HUDEP-2 (cell line): Measurements from ENCODE around the gene EVA1A.

Source experiments
- DNase-seq, 76 experiments: peaks; one replicate each; lab custom pipeline; 2025; ENCODE audit not compliant: unreplicated experiment in 76 of 76; lab: John Stamatoyannopoulos, UW

Gene EVA1A

DNA sequence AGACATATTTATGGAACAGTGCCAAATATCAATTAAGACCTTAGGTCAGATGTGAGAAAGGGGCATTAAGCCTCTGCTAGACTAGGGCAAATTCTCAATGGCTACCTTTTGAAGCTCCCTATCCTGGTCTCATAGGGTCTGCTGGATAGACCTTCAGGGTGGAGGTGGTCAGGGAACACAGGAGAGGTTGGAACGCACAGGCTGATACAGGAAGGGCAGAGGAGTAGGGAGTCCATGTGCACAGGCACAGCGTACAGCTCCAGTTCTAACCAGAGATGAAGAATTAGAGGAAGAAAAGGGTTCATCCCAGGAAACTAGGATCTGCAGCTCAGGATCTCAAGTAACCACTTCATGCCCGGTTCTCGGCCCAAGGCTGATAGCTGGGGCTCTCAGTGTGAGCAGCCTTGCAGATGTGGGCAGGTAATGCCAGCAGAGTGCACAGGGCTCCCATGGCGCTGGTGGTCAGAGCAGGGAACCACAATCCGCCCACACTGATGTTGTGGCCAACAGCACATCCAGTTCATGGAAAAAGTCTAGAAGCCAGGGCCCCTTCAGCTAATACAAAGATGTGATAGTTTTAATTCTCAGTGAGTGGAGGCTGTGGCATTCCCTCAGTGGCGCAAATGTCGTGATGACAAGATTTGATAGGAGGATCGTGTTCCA lies 3.4 kb upstream of the EVA1A start:
- DNase-seq = no peak

DNA sequence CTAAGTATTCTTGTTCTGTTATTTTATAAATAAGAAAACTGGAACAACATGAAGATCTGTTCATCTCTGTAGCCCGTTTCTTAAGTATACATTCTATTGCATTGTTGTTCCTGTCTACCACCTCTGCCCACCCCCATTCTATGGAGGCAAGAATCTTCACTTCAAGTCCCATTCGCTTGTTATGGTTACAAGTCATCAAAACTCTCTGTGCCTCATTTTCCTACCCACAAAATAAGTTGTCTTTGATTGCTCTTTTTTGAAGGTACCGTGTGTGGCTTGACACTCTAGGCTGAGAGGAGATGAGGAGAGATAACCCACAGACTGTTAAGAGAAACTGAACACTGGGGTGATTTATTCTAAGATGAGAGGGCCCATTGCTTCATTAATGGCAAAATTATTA lies 2.9 kb upstream of the EVA1A start:
- no peak for DNase-seq

DNA sequence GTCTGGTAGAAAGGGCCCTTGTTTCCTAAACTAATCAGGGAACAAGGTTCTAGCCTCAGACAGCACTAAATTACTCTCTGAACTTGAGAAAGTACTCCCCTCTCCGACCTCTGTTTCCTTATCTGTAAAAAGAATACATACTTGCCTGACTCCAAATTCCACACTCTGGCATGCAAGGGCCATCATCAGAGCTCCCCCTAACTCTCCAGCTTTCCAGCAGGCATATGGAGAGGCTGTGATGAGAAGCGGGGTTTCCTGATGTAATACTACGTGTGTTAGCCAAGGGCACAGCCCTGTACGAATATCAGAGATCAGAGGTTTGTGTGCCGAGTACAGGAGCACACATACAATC lies 1.8 kb upstream of the EVA1A start:
- no peak for DNase-seq

DNA sequence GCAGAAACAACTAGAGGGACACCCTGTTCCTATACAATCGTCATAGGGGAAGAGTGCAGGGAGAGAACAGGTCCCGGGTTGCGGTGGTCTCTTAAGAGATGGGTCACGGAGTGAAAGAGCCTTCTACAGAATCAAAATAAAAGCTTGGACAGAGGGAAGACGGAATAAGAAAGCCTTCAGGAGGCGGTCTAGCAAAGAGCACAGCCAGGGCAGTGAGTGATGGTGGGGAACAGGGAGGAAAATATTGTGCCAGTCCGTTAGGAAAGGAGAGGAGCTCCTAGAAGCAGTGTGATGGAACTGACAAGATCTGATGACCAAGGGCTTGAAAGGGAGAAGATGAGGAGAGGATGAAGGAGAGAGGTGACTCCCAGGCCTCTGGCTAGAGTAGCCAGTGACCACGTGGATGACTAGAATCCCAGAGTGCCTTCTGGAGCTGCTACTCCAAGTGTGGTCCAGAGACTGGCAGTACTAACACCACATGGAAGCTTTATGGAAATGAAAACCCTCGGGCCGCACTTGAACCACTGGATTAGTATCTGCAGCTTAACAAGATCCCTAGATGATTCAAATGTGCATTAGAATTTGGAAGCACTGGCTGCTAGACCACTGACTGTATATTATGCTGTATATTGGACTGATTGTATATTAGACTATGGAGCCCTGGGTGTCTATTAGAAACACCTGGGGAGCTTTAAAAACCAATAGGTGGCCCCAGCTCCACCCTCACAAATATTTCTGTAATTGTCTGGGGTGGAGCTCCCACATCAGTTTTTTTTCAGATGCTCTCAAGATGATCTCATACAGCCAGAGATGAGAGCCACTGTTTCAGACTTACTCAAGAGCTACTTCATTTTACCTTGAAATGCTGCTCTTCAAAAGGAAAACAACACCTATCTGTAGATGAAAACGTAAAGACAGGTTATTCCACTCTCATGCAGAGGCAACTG lies 1.1 kb upstream of the EVA1A start:
- DNase-seq = no peak

DNA sequence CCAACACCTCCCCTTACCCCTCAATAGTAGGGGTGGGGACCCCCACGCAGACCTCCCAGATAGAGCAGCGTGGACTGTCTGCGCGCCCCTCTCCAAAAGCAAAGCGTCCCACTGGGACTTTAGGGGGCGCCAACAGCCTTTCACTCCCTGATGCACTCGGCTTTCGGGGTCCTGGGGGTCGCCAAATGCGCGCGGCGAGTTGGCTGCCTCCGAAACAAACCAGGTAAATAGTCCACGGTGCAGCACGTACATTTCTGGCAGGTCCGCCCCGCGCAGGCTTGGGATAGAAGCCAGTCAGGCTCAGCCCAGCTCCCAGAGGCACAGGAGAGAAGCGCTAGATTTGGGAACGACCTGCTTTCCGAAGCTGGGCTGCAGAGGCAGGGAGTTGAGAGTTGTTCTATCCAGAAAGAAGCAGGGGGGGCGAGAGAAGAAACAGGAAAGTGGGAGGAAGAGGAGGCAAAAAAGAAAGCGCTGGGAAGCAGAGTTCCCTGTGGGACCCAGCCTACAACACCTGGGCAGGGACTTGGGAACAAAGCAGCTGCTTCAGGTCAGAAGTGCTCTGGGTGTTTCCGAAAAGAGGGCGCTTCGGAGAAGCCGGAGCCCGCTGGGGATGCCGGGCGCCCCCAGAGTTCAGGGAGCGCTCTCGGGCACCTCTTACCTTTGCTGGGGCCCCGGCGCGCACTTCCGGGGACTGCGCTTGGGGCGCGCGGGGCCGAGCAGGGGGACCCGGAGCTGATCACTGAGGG lies 544 bp downstream of the EVA1A start:
- DNase-seq = no peak

DNA sequence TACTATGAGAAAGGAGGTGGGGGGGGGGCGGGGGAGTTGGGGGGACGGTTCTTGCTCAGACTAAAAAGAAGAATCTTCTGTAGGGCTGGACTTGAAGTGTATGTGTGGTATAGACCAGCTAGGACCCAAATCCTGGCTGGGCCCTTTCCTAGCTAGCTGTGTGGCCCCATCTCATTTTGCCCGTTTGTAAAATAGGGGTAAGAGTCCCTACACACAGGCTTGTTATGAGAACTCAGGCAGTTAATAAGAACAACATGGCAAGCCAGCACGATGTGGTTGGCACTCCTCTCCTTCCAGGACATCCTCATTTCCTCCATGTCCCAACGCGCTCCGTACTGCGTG lies 1.1 kb downstream of the EVA1A start:
- DNase-seq = no peak

DNA sequence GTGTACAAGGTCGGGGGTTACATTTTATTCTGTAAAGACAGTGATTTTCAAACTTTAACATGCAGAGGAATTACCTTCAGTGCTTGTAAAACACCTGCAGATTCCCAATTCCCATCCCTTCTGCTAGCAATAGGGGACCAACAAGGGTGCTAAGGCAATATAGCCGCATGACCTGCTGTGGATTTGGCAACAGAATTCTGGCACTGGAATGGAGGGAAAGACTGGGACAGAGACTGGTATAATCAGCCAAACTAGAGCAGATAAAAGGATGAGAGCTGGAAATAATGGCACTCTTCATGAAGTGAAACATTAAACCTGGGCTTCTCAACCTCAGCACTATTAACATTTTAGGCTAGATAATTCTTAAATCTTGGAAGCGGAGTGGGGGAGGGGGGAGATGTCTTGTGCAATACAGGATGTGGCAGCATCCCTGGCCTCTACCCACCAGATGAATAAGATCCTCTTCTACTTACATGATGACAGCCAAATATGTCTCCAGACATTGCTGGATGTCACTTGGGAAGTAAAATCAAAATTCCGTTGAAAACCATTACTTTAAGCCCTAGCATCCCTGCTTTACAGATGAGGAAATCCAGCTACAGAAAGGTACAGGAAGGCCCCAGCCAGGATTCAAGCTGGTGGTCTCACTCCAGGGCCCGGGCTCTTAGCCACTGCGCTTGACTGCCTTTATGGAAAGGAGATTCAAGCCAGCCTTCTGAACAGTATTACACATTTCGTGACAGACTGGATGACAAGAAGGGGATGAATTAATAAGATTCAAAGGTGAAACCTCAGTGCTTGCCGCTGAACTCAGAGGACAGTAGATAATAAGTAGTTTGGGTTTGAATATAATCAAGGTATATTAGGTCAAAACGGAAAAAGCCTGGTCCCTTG lies 1.7 kb downstream of the EVA1A start:
- no peak for DNase-seq

DNA sequence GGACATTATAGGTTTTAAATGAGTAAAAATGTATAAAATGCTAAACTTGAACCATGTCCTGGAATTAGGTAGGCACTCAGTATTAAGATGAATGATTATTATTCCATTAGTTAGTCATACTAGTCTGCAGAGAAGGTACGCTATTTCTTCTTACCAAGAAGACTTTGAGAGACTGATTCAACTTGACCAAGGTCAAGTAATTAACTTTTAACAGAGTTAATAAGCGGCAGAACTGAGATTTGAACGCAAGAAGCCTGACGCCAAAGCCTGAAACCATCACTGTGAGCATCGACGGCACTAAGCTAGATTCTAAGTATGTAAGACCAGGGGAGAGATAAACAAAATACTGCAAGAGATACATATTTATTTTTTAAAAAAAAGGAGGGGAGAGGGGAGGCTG lies 2.6 kb downstream of the EVA1A start:
- no peak for DNase-seq

DNA sequence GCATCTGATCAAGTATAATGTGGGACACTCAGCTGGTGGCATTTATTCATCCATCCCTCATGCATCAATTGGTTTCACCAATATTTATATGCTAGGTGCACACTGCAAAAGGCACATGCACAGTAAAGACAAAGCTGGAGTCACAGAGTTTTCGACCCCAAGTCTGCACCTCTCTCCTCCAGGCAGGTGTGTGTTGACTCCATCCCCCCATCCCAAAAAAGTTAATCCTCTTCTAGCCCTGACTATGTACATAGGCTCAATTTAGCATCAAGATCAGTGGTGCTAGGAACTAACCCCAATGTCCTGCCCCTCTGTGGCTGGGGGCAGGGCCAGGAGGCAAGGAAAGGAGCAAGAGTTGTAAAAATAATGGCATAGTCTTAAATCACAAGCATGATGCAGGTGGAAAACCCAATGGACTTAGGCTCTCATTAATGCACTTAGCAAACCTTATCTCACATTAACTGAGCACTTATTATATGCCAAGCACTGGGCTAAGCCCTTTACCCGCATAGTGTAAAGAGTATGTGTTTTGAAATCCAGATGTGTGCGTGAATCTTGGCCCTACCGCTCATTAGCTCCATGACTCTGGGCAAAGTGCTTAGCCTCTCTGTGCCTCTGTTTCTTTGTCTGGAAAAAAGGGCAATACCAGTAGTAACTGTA lies 3.1 kb downstream of the EVA1A start:
- DNase-seq = no peak

DNA sequence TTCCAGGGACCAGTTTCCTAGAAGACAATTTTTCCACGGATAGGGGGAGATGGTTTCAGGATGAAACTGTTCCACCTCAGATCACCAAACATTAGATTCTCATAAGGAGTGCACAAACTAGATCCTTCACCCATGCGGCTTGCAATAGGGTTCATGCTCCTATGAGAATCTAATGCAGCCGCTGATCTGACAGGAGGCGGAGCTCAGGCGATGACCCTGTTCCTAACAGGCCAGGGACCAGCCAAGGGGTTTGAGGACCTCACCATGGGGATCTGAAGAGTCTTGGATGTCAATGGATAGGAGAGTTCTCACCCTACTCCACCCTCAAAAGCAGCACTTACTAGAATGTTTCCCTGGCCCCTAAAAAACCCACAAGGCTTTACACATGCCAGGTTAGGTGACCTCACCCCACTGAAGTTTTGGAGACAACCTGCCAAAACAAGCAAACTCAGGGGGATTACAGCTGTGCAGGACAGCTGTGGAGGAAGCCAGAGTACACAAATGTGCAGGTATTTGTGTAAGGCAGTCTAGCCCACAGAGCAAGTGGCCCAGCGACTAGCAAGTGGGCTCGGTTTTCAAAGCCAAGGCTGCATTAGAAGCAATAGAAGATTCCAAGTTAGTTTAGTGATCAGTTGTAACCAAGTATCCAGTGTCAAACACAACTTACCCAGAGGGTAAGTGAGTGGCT lies 3.9 kb downstream of the EVA1A start:
- no peak for DNase-seq

DNA sequence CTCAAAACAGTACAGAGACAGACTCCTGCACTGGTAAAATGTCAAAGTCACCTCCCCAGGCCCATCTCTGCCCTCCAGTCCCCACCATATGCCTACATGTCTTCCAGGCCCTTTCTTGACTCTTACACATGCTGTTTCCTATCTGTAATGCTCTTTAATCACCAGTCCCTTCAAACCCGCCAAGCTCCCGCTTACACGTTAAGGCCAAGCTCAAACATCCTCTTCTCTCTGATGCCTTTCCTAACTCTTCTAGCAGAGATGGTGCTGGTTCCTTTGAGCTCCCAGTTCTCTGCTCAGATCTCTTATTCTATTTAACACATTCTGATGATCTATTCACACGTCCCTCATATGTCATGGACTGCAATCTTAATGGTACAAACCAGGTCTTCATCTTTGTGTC lies 5.0 kb downstream of the EVA1A start:
- no peak for DNase-seq

DNA sequence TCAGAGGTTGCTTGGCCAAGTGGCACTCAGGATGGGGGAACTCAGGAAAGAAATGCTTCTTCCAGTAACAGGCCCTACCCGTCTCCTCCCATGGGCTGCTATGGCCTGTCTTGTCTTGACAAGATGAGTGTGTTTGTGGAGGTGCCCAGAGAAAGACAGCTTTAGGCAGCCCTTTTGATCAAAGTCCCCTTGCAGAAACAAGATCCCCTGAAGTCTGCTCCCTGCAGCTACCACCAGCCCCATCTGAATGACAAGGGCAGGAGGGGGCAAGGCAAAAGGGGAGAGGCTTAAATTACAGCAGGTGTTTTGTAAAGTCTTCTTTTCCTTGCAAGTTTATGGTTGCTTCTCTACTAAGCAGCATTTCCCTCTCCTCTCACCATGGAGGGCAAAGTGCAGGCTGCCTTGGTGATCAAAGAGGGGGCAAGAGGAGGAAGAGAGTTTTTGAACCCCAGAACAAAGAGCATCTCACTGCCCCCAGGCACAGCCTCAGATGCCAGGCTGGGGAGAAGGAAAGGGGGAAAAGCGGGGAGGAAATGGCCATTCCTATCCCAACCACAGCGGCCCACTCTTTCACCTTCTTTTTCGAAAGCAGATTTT lies 6.7 kb downstream of the EVA1A start:
- no peak for DNase-seq

DNA sequence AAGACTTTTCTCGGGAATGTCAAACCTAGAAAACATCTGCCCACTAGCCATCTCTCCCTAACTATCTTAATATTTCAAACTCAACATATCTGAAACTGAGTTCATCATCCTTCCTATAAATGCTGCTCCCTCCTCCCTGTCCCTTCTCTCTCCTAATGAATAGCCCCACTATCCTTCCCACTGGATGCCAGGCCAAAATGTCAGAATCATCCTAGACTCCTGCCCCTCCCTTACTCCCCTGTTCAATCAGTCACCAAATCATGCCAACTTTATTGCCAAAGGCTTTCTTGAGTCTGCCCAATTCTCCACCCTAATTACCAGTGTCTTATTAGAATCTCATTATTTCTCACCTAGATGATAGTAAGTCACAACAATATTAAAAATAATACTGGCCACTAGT lies 8.5 kb downstream of the EVA1A start:
- no peak for DNase-seq

DNA sequence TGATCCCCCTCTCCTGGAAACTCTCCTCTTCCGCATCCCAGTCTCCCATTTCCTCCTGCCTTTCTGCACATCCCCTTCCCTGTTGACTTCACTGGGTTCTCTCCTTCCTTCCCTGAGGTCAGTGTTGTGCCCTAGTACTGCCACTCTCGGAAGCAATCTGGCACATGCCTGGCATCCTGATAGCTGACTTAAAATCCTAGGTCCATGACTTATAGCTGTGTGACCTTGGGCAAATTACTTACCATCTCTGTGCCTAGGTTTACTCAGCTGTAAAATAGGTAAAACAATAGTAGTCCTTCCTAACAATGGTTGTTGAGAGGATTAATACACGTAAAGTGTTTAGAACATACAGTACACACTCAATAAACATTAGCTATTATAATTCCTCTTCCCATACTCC lies 9.3 kb downstream of the EVA1A start:
- DNase-seq = no peak

DNA sequence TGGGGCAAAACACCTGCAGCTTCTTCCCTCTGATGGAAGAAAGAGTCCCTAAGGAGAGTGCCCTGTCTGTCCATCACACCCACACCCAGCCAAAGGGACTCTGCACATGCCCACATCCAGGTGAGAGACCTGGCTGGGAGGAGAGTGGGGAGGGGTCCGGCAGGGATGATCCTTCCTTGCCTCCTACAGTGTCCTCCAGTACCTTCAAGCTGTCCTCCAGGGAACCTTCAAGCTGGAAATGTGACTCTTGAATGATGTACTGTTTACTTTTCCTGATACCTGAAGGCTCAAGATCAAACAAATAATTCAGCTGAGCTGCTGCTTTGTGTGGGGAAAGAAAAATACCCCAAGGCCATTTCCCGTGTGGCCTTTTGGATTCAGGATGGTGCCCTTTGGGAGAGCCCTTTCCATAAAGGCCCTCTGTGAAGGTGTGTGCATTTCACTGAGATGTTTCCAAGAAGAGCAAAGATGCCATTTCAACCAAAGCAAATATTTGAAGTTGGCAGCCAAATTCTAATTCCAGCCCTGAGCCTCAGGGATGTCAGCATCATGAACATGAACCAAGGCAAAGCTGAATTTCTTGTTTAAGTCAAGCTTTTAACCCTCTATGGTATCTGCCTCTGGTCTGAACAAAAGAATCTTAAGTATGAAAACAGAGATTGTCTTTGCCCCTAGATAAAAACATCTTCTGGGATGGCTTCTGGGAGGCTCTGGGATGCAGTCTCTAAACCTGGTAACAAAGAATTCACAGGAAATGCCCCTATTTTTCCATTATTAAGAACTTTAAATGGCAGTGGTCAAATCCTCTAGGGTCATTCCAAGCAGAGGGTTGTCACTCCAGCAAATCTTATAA lies 11.1 kb downstream of the EVA1A start:
- DNase-seq = no peak

DNA sequence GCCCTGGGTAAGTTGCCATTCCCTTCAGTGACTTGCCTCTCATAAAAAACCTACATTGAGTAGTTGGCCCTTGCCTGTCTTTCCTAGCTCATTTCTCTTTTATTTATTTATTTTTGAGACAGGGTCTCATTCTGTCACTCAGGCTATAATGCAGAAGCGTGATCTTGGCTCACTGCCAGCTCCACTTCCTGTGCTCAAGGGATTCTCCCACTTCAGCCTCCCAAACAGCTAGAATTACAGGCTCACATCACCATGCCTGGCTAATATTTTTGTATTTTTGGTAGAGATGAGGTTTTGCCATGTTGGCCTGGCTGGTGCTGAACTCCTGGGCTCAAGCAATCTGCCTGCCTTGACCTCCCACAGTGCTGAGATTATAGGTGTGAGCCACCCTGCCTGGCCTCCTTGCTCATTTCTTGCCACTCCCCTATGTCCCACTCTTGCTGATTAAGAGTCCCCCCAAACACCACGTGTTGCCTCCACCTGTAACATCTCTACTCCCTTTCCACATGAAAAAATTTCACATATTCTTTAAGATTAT lies 12.6 kb downstream of the EVA1A start:
- DNase-seq = no peak

DNA sequence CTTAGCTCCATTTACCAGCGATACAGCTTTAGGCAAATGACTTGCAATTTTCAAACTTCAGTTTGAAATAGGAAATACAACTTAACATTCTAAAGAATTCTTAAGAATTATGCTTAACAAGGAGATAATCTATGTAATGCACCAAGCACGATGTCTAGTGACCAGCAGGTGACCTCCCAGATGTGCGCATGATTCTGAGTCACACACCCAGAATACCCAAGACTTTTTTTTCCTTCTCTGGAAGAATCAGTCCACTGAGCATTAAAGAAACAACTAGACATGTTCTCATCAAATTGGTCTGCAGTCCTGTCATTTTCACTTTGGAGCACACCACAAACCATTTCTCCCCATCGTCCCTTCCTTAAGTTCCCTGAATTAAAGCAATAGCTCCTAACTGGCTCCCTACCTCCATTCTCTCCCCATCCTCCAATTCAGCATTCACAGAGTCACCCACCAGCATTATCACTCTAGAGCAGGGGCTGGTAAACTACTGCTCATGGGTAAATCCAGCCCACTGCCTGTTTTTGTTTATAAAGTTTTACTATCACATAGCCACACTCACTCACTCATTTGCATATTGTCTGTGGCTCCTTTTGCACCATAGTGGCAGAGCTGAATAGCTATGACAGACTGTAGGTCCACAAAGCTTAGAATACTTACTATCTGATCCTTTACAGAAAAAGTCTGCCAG lies 13.2 kb downstream of the EVA1A start:
- DNase-seq = no peak

DNA sequence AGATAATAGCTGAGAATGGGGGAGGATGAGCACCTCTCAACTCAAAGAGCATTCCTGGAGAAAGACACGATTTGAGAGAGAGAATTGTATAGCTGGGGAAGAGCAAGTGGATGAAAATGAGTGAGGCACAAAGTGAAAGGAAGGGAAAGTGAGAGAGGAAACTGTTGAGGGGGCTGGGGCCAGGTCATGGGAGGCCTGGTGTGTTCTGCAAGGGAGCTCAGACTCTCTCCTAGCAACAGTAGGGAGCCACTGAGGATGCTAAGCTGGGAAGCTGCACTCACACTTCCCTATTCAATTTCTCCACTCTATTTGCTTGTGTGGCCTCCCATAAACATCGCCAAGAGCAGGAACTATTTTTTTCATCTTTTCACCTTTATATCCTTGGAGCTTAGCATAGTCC lies 14.8 kb downstream of the EVA1A start:
- no peak for DNase-seq
